HCT116 (cell line): ENCODE data around the gene MACROH2A2. TPM values are rescaled to one million over a fixed set of nuclear protein-coding genes. Genes with fewer than 3 reads are reported as not detected.

Experiments used
- ATAC-seq: fragments of 200-7000 bp; cut with Tn5 transposase; 2 replicates; pipeline ENCODE4 v1.9.1; 2020; ENCODE audit warnings: mild to moderate bottlenecking, moderate library complexity
- BruUV-seq: library from RNA; stranded (reverse); fragments of 400-500 nt; replicated peaks from 2 replicates; lab custom pipeline; 2021; lab: Mats Ljungman, UMichigan
- CTCF ChIA-PET: fragments of 300-600 bp; sonication (Branson Sonifier 250); formaldehyde crosslinking; loops from one replicate; lab custom pipeline; 2021; ENCODE audit warnings: antibody characterized with exemption; lab: Charles Lee
- POLR2A ChIA-PET: fragments of 300-600, 350-600 bp; sonication (Branson Sonifier 250); formaldehyde crosslinking; loops from one replicate; lab custom pipeline; 2021; ENCODE audit warnings: antibody characterized with exemption; lab: Charles Lee
- RAD21 ChIA-PET, 2 experiments: fragments of 300-600 bp; sonication (Branson Sonifier 250); formaldehyde crosslinking; loops; one replicate each; lab custom pipeline; 2023; ENCODE audit warnings: low total read pairs in 2 of 2; ENCODE audit not compliant: uncharacterized antibody in 2 of 2, unreplicated experiment in 2 of 2, low non-redundant PET in 1 of 2; lab: Charles Lee
- DNase-seq: peaks from one replicate; pipeline ENCODE4 v3.0.0-alpha.2; 2010; ENCODE audit warnings: low read depth, low spot score
- H2AFZ ChIP-seq: fragments of 200-600 bp; shearing (Covaris generic), sonication (generic); 2 replicates; pipeline ENCODE4 v1.6.1; 2017; ENCODE audit warnings: low read depth, mixed run types, mixed read lengths, antibody characterized with exemption, low read length; ENCODE audit not compliant: poor library complexity, severe bottlenecking
- H3K27ac ChIP-seq: 2 replicates; pipeline ENCODE4 v1.5.1; 2012; ENCODE audit warnings: low read depth, low read length
- H3K27me3 ChIP-seq: fragments of 200-600 bp; sonication (generic); 2 replicates; pipeline ENCODE4 v1.6.1; 2016; ENCODE audit warnings: mixed run types, low read length, mixed read lengths; ENCODE audit not compliant: insufficient read depth
- H3K36me3 ChIP-seq, 2 experiments: fragments of 200-500 bp in 1 of 2; fragments of 200-600 bp in 1 of 2; sonication (Bioruptor generic) in 1 of 2; sonication (generic) in 1 of 2; 2 replicates each; pipeline versions ENCODE4 v1.5.1 to v1.6.1; 2014 to 2016; ENCODE audit warnings: low read length in 2 of 2, inconsistent platforms in 1 of 2, mixed read lengths in 1 of 2, mixed run types in 1 of 2; ENCODE audit not compliant: insufficient read depth in 2 of 2, control insufficient read depth in 1 of 2
- H3K4me1 ChIP-seq, 2 experiments: fragments of 200-600 bp in 1 of 2; sonication (generic) in 1 of 2; 2 replicates each; pipeline versions ENCODE4 v1.5.1 to v1.6.1; 2012 to 2017; ENCODE audit warnings: low read length in 2 of 2, inconsistent platforms in 1 of 2, mild to moderate bottlenecking in 1 of 2, mixed read lengths in 1 of 2, mixed run types in 1 of 2, moderate library complexity in 1 of 2; ENCODE audit not compliant: insufficient read depth in 2 of 2, control insufficient read depth in 1 of 2
- H3K4me2 ChIP-seq: fragments of 200-600 bp; sonication (generic); 2 replicates; pipeline ENCODE4 v1.6.1; 2017; ENCODE audit warnings: mixed run types, low read length, mixed read lengths
- H3K4me3 ChIP-seq, 2 experiments: fragments of 200-600 bp in 1 of 2; sonication (generic) in 1 of 2; replicated peaks in 1 of 2; 2 replicates each; pipeline ENCODE4 v1.5.1; 2011 to 2016; ENCODE audit warnings: low read length in 2 of 2, control low read depth in 1 of 2, low read depth in 1 of 2, mild to moderate bottlenecking in 1 of 2, mixed read lengths in 1 of 2, mixed run types in 1 of 2
- H3K79me2 ChIP-seq: fragments of 200-600 bp; sonication (generic); 2 replicates; pipeline ENCODE4 v1.6.1; 2017; ENCODE audit warnings: mild to moderate bottlenecking, mixed run types, low read length, moderate library complexity, mixed read lengths; ENCODE audit not compliant: insufficient read depth
- H3K9ac ChIP-seq: fragments of 200-600 bp; sonication (generic); 2 replicates; pipeline ENCODE4 v1.6.1; 2016; ENCODE audit warnings: low read length, mixed read lengths
- H3K9me2 ChIP-seq: fragments of 200-600 bp; sonication (generic), shearing (Covaris generic); 2 replicates; pipeline ENCODE4 v1.6.1; 2017; ENCODE audit warnings: mixed run types, mild to moderate bottlenecking, moderate library complexity; ENCODE audit not compliant: insufficient read depth
- H3K9me3 ChIP-seq, 2 experiments: fragments of 200-500 bp in 1 of 2; fragments of 200-600 bp in 1 of 2; sonication (Bioruptor generic) in 1 of 2; sonication (generic) in 1 of 2; 2 replicates each; pipeline ENCODE4 v1.6.1; 2014 to 2017; ENCODE audit warnings: low read length in 2 of 2, mixed read lengths in 2 of 2, inconsistent platforms in 1 of 2, low read depth in 1 of 2, mild to moderate bottlenecking in 1 of 2, mixed run types in 1 of 2, moderate library complexity in 1 of 2; ENCODE audit not compliant: control insufficient read depth in 1 of 2, insufficient read depth in 1 of 2
- H4K20me1 ChIP-seq: fragments of 200-600 bp; sonication (generic), shearing (Covaris generic); 2 replicates; pipeline ENCODE4 v1.6.1; 2017; ENCODE audit warnings: mixed run types, mild to moderate bottlenecking, moderate library complexity; ENCODE audit not compliant: insufficient read depth
- ATF3 ChIP-seq: IDR thresholded peaks from 2 replicates; pipeline ENCODE4 v1.6.1; 2012
- CBX3 ChIP-seq: IDR thresholded peaks from 2 replicates; pipeline ENCODE4 v1.6.1; 2012; ENCODE audit warnings: low read depth
- EGR1 ChIP-seq: IDR thresholded peaks from 2 replicates; pipeline ENCODE4 v1.6.1; 2012; ENCODE audit warnings: low read depth
- EZH2 ChIP-seq: fragments of 200-600 bp; sonication (generic); IDR thresholded peaks from 2 replicates; pipeline ENCODE4 v1.6.1; 2017; ENCODE audit warnings: antibody characterized with exemption, mixed run types
- EZH2phosphoT487 ChIP-seq: fragments of 200-600 bp; IDR thresholded peaks from 2 replicates; pipeline ENCODE4 v1.6.1; 2018; ENCODE audit warnings: antibody characterized with exemption, borderline replicate concordance
- FOSL1 ChIP-seq: IDR thresholded peaks from 2 replicates; pipeline ENCODE4 v1.6.1; 2012; ENCODE audit warnings: low read depth
- JUND ChIP-seq: IDR thresholded peaks from 2 replicates; pipeline ENCODE4 v1.6.1; 2012
- MAX ChIP-seq: IDR thresholded peaks from 2 replicates; pipeline ENCODE4 v1.6.1; 2012
- POLR2A ChIP-seq: IDR thresholded peaks from 2 replicates; pipeline ENCODE4 v1.7.0; 2011; ENCODE audit warnings: borderline replicate concordance; ENCODE audit not compliant: insufficient read depth, insufficient read length; ENCODE audit errors: extremely low read depth
- RAD21 ChIP-seq: IDR thresholded peaks from 2 replicates; pipeline ENCODE4 v1.6.1; 2012; ENCODE audit warnings: low read depth, mild to moderate bottlenecking
- REST ChIP-seq: IDR thresholded peaks from 2 replicates; pipeline ENCODE4 v1.6.1; 2012; ENCODE audit warnings: low read depth
- SP1 ChIP-seq: IDR thresholded peaks from 2 replicates; pipeline ENCODE4 v1.6.1; 2012; ENCODE audit warnings: low read depth
- SRF ChIP-seq: IDR thresholded peaks from 2 replicates; pipeline ENCODE4 v1.6.1; 2012; ENCODE audit warnings: low read depth
- ZBTB33 ChIP-seq: IDR thresholded peaks from 2 replicates; pipeline ENCODE4 v1.6.1; 2011; ENCODE audit warnings: mild to moderate bottlenecking, low read length, moderate library complexity; ENCODE audit not compliant: insufficient replicate concordance; ENCODE audit errors: extremely low read depth
- ZFX ChIP-seq: fragments of 450-650 bp; IDR thresholded peaks from 2 replicates; pipeline ENCODE4 v1.6.1; 2017
- ZNF274 ChIP-seq: fragments of 200-500 bp; sonication (Bioruptor generic); IDR thresholded peaks from 2 replicates; pipeline ENCODE4 v1.6.1; 2014; ENCODE audit warnings: mild to moderate bottlenecking, low read depth, low read length, inconsistent platforms
- intact Hi-C: fragments of 100-400 bp; cut with micrococcal nuclease; formaldehyde crosslinking; loops from 2 replicates; pipeline ENCODE4 v1.10.0; 2022
- total RNA-seq: library from RNA; stranded (reverse); gene quantifications from one replicate; pipeline ENCODE4 v1.2.1, GENCODE V29; 2021; ENCODE audit not compliant: unreplicated experiment

Gene MACROH2A2
- total RNA-seq, 1 experiment from 2014 or later = 41.4 TPM

GRCh38 chr10:70155255-70155838 lies 102.7 kb downstream of the MACROH2A2 start (continued):
- TF ChIP-seq ZNF274 (no peak), RAD21 (no peak), REST (no peak), CBX3 (no peak)

GRCh38 chr10:70158113-70158512 lies 105.5 kb downstream of the MACROH2A2 start:
- no peaks in the 10 kb centered on the region for H3K9me3 ChIP-seq
- BruUV-seq = no TSS peak
- no peaks in the 10 kb centered on the region for H3K9me2 ChIP-seq
- ChIA-PET POLR2A (interaction anchor here (1.1 kb wide), 1 partner anchor 12 kb away, joined by 6 read pairs; the partner anchor contains the start of gene SAR1A), RAD21 (no interaction called here), CTCF (interaction anchor here (5.4 kb wide), 1 partner anchor 12 kb away, joined by 33 read pairs; the partner anchor contains the start of gene TYSND1)
- H3K9ac ChIP-seq = no peak overlapping the region
- H3K4me2 ChIP-seq = no peak overlapping the region
- no peak for DNase-seq
- no peak overlapping the region for H2AFZ ChIP-seq
- H3K79me2 ChIP-seq = peaks cover 79% of the 10 kb centered on the region
- H3K36me3 ChIP-seq = peaks cover 58 to 60% of the 10 kb centered on the region in 2 experiments
- no peak overlapping the region for H3K27ac ChIP-seq
- H3K4me3 ChIP-seq = no peak overlapping the region
- ATAC-seq = no peak
- intact Hi-C loops = no loop called here
- H3K27me3 ChIP-seq = no peaks in the 10 kb centered on the region
- H4K20me1 ChIP-seq = peaks cover 6% of the 10 kb centered on the region; the same call in 1 of the 2 replicates
- H3K4me1 ChIP-seq = peaks cover 4 to 6% of the 10 kb centered on the region in 2 experiments; a peak in 2 of 4 replicates
- TF ChIP-seq SP1 (no peak), REST (no peak), EZH2 (no peak), EGR1 (no peak), EZH2phosphoT487 (no peak), ATF3 (no peak), FOSL1 (no peak), ZFX (no peak), POLR2A (no peak), MAX (no peak), SRF (no peak), ZBTB33 (no peak), CBX3 (no peak), JUND (no peak), ZNF274 (no peak)
